GM21526 (cell line): ENCODE results near the gene CHKA.

ENCODE experiments used
- ATAC-seq: cut with Tn5 transposase; IDR thresholded peaks from one replicate; pipeline ENCODE4 v1.9.1; 2021; ENCODE audit warnings: moderate library complexity; ENCODE audit not compliant: unreplicated experiment, low FRiP score

The CHKA gene

GRCh38 chr11:68036717-68037239 lies 84.4 kb downstream of the CHKA start:
- no peak for ATAC-seq

GRCh38 chr11:68036141-68036716 lies 85.0 kb downstream of the CHKA start:
- ATAC-seq = no peak

GRCh38 chr11:68035266-68035876 lies 85.8 kb downstream of the CHKA start:
- no peak for ATAC-seq

DNA sequence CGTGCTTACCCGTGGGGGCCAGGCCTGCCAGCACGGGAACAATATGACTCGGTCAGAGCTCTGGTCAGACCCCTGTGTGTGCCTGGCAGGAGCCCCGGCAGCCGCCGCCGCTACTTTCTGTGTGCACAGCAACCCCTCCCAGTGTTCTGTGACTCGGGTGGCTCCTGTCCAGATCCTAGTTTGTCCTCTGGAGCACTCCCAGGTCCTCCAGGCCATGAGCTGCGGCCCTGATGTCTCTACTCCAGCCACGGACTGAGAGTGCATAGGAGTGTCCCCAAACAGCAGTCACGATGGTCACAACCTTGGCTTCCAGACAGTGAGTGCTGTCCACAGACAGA lies 87.5 kb downstream of the CHKA start:
- ATAC-seq = no peak

DNA sequence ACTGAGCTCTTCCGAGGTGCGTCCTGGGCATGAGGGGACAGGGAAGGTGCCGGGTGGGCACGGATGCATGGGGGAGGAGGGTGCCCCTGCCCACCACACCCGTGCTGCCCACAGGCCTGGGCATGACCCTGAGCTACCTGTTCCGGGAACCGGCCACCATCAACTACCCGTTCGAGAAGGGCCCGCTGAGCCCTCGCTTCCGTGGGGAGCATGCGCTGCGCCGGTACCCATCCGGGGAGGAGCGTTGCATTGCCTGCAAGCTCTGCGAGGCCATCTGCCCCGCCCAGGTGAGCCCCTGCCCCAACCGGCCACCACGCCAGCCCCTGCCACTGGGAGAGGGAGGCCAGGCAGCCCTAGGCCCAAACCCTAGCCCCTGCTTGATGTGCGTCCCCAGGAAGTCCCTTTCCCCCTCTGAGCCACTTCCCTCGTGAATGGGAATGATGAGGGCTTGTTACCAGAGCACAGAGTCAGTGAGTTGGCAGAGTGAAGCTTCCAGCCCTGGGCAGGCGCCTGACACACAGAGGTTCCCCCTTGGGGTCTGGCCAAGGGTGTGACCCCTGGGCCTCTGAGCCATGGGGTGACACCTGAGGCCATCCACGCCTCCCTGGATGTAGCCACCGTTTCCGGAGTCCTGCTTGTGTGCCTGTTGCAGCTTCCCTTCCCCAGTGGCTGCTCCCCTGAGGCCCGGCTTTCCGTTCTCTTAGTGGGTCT lies 88.0 kb downstream of the CHKA start:
- no peak for ATAC-seq

DNA sequence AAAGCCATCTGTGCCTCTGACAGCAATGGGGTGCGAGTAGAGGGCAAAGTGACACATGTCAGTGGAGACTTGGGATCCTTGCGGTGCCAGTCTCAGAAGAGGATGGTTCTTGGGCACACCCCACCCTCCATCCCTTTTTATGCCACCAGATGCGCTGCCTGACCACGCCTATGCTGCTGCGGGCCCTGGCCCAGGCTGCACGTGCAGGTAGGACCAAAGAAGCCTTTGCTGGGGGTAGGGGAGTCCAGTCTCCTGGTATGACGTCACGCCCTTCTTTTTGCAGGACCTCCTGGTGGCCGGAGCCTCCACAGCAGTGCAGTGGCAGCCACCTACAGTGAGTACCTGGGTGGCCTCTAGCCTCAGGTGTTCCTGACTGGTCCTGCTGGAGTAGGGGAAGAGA lies 89.2 kb downstream of the CHKA start:
- no peak for ATAC-seq

DNA sequence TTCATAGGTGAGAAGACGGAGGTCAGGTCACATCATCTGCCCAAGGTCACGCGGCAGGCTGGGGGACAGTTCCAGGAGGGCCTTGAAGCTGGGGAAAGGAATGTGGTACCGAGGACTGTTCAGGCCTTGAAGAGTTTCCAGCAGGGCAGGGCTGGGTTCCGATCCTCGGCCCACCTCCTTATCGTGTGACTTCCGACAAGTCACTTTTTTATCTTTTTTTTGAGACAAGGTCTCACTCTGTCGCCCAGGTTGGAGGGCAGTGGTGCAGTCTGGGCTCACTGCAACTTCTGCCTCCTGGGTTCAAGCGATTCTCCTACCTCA lies 90.1 kb downstream of the CHKA start:
- ATAC-seq = no peak

GRCh38 chr11:68030318-68031143 lies 90.7 kb downstream of the CHKA start, which contains the start of gene NDUFS8:
TSS of gene NDUFS8 (plus strand) at chr11:68030681. CDS start at chr11:68032152, 1,471 bp downstream.
- ATAC-seq = peak; percentile 79

- no peak for ATAC-seq
These were observed 92.2 kb downstream of the CHKA start for GRCh38 chr11:68028802-68029545.

DNA sequence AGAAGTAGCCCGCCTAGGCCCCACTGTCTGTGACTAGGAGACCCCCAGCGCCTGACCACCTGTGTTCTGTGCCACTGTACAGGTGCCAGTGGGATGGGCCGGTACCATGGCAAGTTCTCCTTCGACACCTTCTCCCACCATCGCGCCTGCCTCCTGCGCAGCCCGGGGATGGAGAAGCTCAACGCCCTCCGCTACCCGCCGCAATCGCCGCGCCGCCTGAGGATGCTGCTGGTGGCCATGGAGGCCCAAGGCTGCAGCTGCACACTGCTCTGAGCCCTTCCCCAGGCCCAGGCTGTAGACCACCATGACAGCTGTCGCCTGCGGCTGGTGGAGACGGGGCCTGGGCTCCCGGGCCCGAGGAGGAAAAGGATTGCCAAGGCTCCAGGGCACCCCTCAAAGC lies 93.5 kb downstream of the CHKA start:
- ATAC-seq = no peak

DNA sequence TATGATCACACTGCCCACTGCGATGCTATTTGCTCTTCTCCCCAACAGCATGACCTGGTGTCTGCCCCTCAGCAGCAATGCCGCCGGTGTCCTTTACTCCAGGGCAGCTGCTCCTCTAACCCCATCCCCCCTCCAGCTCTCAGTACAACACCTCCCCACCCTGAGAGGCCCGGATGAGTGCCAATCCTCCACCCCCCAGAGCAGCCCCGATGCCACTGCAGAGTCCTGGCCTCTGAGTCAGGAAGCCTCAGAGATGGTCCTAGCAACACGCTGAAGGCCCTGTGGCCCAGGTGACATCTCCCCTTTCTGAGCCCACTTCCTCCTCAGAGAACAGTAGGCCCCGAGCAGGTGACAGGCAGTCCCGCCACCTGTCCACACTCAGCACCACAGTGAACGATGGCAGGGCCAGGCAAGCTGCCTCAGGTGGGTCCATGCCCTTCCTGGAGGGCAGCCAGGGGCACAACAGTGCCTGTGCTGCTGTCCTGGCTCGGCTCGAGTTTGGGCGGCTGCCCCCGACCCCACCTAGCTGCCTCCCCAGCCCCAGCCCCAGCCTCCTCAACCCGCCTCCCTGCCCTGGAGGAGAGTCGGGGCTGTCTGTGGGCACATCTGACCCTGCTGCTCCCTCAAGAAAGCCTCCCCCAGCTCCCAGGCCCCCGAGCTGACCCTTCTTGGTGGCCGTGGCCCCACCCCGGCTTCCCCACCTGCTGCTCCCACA lies 94.6 kb downstream of the CHKA start:
- ATAC-seq = no peak

GRCh38 chr11:68025047-68025446 lies 96.1 kb downstream of the CHKA start:
- no peak for ATAC-seq

- no peak for ATAC-seq
These were observed 96.7 kb downstream of the CHKA start for GRCh38 chr11:68024508-68024907.

DNA sequence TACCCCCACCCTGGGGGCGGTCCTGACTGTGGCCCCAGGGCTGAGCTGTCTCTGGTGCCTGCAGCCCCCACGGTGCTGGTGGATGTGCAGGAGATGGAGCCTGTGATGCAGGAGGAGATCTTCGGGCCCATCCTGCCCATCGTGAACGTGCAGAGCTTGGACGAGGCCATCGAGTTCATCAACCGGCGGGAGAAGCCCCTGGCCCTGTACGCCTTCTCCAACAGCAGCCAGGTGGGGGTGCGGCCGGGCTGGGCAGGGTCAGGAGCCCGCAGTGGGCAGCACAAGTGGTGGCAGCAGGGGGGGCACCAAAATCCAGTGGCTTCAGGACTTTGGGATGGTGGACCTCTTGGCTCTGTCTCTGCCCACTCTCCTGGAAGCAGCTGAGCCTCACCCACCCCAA lies 98.7 kb downstream of the CHKA start:
- no peak for ATAC-seq

DNA sequence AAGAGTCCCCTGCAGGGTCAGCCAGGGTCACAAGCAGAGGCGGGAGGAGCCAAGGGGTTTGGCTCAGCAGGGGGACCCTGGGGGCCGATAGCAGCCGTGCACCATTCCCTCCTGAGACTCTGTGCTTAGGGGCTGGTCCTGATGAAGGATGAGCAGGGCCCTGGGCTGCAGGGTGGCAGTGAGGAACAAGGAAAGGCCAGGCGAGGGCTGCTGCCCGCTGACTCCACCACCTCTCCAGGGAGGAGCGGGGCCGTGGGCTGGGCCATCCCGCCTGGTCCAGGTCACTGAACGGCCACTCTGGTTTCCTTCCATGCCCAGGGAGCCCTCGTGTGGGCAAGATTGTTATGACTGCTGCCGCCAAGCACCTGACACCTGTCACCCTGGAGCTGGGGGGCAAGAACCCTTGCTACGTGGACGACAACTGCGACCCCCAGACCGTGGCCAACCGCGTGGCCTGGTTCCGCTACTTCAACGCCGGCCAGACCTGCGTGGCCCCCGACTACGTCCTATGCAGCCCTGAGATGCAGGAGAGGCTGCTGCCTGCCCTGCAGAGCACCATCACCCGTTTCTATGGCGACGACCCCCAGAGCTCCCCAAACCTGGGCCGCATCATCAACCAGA lies 99.9 kb downstream of the CHKA start:
- no peak for ATAC-seq

- ATAC-seq = no peak
These were observed 100.6 kb downstream of the CHKA start for GRCh38 chr11:68020575-68020974.

DNA sequence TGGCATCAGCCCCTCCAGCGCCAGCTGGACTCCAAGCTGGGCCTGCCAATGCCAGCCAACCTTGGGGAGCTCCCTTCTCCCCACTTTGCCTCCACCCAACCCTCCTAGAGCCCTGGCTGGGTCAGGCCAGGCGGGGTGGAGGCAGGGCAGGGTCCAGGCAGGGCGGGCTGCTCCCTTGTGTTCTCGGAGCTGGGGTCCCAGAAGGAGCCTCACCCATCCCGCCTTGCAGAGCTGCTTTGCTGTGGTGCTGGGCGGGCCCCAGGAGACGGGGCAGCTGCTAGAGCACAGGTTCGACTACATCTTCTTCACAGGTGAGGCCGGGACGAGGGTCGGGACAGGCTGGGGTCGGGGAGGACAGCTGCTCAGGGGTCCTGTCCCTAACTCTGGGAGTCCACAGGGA lies 101.7 kb downstream of the CHKA start:
- no peak for ATAC-seq

DNA sequence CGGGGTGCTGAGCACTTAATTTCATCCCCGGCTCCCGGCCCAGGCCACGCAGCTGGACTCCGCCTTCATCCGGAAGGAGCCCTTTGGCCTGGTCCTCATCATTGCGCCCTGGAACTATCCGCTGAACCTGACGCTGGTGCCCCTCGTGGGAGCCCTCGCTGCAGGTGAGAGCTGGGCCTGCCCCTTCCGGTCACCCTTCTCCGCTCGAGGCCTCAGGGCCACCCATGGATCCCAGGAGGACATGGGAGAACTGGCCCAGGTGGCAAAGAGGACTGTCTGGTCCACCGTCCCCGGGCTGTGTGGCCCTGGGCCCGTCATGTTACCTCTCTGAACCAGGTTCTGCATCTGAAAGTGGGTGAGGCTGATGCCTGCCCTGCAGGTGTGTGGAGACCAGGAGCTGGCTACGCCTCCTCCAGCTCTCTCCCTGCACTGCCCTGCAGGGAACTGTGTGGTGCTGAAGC lies 102.4 kb downstream of the CHKA start:
- ATAC-seq = no peak

DNA sequence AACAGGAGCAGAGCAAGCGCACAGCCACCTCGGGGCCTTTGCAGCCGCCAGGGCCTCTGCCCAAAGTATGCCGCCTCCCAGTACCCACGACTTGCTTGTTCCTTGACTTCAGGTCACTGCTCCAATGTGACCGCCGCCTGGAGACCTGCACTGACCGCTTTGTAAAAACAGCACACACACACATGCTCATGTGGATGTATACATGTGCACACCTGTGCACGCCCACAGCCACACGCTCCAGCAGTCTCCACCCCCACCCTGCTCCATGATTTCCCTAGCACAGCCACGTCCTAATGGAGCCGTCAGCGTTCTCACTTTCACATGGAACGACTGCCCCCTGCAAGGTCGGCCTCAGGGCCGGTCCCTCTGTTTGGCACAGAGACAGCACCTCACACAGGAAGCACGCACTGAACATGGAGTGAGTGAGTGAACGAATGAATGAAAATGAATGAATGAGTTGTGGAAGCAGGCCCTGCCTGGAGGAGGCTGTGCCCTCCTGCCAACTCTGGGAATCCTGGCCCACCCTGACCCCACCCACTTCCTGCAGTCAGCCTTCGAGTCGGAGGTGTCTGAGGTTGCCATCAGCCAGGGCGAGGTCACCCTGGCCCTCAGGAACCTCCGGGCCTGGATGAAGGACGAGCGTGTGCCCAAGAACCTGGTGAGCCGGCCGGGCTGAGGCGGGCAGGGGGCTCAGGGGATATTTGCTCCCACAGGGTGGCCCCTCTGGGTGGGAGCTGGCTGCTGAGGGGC lies 103.0 kb downstream of the CHKA start:
- no peak for ATAC-seq
